Mesenchymal stem cell (in vitro differentiated cells and primary cell): Measurements from ENCODE around the gene MT1A.

Experiments
- DNase-seq: peaks from one replicate; pipeline ENCODE4 v3.0.0-alpha.2; 2013
- H2AFZ ChIP-seq: one replicate; pipeline ENCODE4 v1.6.1; 2013; ENCODE audit warnings: low read depth, mild to moderate bottlenecking, control low read depth, inconsistent platforms, low read length, moderate library complexity
- H2AK5ac ChIP-seq: 2 replicates; pipeline ENCODE4 v1.6.1; 2013; ENCODE audit warnings: low read length, moderate library complexity, mild to moderate bottlenecking, inconsistent platforms; ENCODE audit not compliant: severe bottlenecking
- H2BK120ac ChIP-seq: one replicate; pipeline ENCODE4 v1.6.1; 2013; ENCODE audit warnings: low read depth, mild to moderate bottlenecking, inconsistent platforms, low read length, moderate library complexity
- H2BK12ac ChIP-seq, 2 experiments: one replicate each; pipeline ENCODE4 v1.6.1; 2013; ENCODE audit warnings: inconsistent platforms in 2 of 2, low read length in 2 of 2, mild to moderate bottlenecking in 2 of 2, moderate library complexity in 2 of 2, control low read depth in 1 of 2
- H2BK15ac ChIP-seq: one replicate; pipeline ENCODE4 v1.6.1; 2013; ENCODE audit warnings: mild to moderate bottlenecking, low read depth, inconsistent platforms; ENCODE audit not compliant: poor library complexity, severe bottlenecking
- H2BK5ac ChIP-seq: 2 replicates; pipeline ENCODE4 v1.6.1; 2013; ENCODE audit warnings: low read depth, mild to moderate bottlenecking, low read length, control low read depth, inconsistent platforms; ENCODE audit not compliant: poor library complexity, severe bottlenecking
- H3K14ac ChIP-seq, 2 experiments: one replicate each; pipeline ENCODE4 v1.6.1; 2013; ENCODE audit warnings: inconsistent platforms in 2 of 2, low read length in 2 of 2, control low read depth in 1 of 2, mild to moderate bottlenecking in 1 of 2, moderate library complexity in 1 of 2
- H3K18ac ChIP-seq, 2 experiments: one replicate each; pipeline ENCODE4 v1.6.1; 2013; ENCODE audit warnings: inconsistent platforms in 2 of 2, low read length in 2 of 2, control low read depth in 1 of 2, low read depth in 1 of 2, mild to moderate bottlenecking in 1 of 2
- H3K23ac ChIP-seq, 2 experiments: one replicate each; pipeline ENCODE4 v1.6.1; 2013; ENCODE audit warnings: inconsistent platforms in 2 of 2, low read length in 2 of 2, mild to moderate bottlenecking in 2 of 2, moderate library complexity in 2 of 2, control low read depth in 1 of 2
- H3K27ac ChIP-seq: 2 replicates; pipeline ENCODE4 v1.5.1; 2013; ENCODE audit warnings: mild to moderate bottlenecking, moderate library complexity, low read length, control low read depth, inconsistent platforms; ENCODE audit not compliant: poor library complexity, severe bottlenecking
- H3K27me3 ChIP-seq, 2 experiments: 2 replicates each; pipeline versions ENCODE4 v1.6.1 to v1.7.0; 2013; ENCODE audit warnings: low read length in 2 of 2, mild to moderate bottlenecking in 2 of 2, moderate library complexity in 2 of 2, control low read depth in 1 of 2, inconsistent platforms in 1 of 2; ENCODE audit not compliant: control insufficient read depth in 1 of 2, insufficient read depth in 1 of 2
- H3K36me3 ChIP-seq, 2 experiments: 2 replicates each; pipeline versions ENCODE4 v1.6.1 to v1.7.0; 2013; ENCODE audit warnings: low read length in 2 of 2, control low read depth in 1 of 2, inconsistent platforms in 1 of 2, low read depth in 1 of 2, mild to moderate bottlenecking in 1 of 2; ENCODE audit not compliant: insufficient read depth in 2 of 2, control insufficient read depth in 1 of 2
- H3K4ac ChIP-seq, 2 experiments: one replicate each; pipeline ENCODE4 v1.6.1; 2013; ENCODE audit warnings: inconsistent platforms in 2 of 2, low read length in 2 of 2, mild to moderate bottlenecking in 2 of 2, moderate library complexity in 2 of 2, control low read depth in 1 of 2, low read depth in 1 of 2
- H3K4me1 ChIP-seq: 2 replicates; pipeline ENCODE4 v1.6.1; 2013; ENCODE audit warnings: low read depth, low read length, control low read depth; ENCODE audit not compliant: control insufficient read depth, insufficient read depth
- H3K4me2 ChIP-seq: 2 replicates; pipeline ENCODE4 v1.6.1; 2013; ENCODE audit warnings: low read length, mild to moderate bottlenecking, inconsistent platforms; ENCODE audit not compliant: poor library complexity, severe bottlenecking
- H3K4me3 ChIP-seq, 2 experiments: 2 replicates each; pipeline versions ENCODE4 v1.5.1 to v1.7.0; 2013; ENCODE audit warnings: low read length in 2 of 2, mild to moderate bottlenecking in 2 of 2, control low read depth in 1 of 2, low read depth in 1 of 2; ENCODE audit not compliant: insufficient read depth in 1 of 2
- H3K79me1 ChIP-seq: replicated peaks from 2 replicates; pipeline ENCODE4 v1.6.1; 2013; ENCODE audit warnings: mild to moderate bottlenecking, control low read depth, low read length, inconsistent platforms; ENCODE audit not compliant: poor library complexity, severe bottlenecking
- H3K9ac ChIP-seq: 2 replicates; pipeline ENCODE4 v1.7.0; 2013; ENCODE audit warnings: mild to moderate bottlenecking, low read length, moderate library complexity
- H3K9me3 ChIP-seq: 2 replicates; pipeline ENCODE4 v1.7.0; 2013; ENCODE audit warnings: mild to moderate bottlenecking, low read length; ENCODE audit not compliant: control insufficient read depth
- H4K8ac ChIP-seq: one replicate; pipeline ENCODE4 v1.6.1; 2013; ENCODE audit warnings: inconsistent platforms, mild to moderate bottlenecking, low read length, moderate library complexity
- H4K91ac ChIP-seq: one replicate; pipeline ENCODE4 v1.6.1; 2013; ENCODE audit warnings: mild to moderate bottlenecking, low read length, inconsistent platforms
- WGBS: methylation state at CpG from one replicate; pipeline ENCODE4 v1.1.7; 2013; ENCODE audit warnings: mixed read lengths; 5-methylcytosine and 5-hydroxymethylcytosine counted together

MT1A gene

GRCh38 chr16:56606071-56606475, 32.4 kb upstream of the MT1A start:
- Histone ChIP-seq H2BK12ac (peak overlapping the region; percentile 94 to 98), H2BK120ac (peak overlapping the region; percentile 36), H2BK5ac (peak overlapping the region; percentile 98), H3K4me2 (no peak overlapping the region), H3K9ac (peak overlapping the region; percentile 84), H2AK5ac (peak overlapping the region; percentile 76), H3K9me3 (no peaks in the 10 kb centered on the region), H3K27ac (peak overlapping the region; percentile 99), H3K4me1 (peaks cover 27% of the 10 kb centered on the region), H4K91ac (peak overlapping the region; percentile 74), H3K27me3 (no peaks in the 10 kb centered on the region), H2BK15ac (no peak overlapping the region), H3K23ac (no peak overlapping the region), H3K36me3 (no peaks in the 10 kb centered on the region), H3K4me3 (peak overlapping the region in 1 of 2 experiments; percentile 69), H3K4ac (peak overlapping the region; percentile 71 to 80), H3K14ac (no peak overlapping the region), H3K79me1 (peaks cover 4% of the 10 kb centered on the region), H3K18ac (peak overlapping the region; percentile 40 to 81), H4K8ac (peak overlapping the region; percentile 76), H2AFZ (no peak overlapping the region)
- 18% methylated on average over 3 of the region's 3 CpGs for WGBS
- DNase-seq, result no peak

- H2BK12ac ChIP-seq, result peak overlapping the region; percentile 97 to 98
- 0% methylated on average over 5 of the region's 8 CpGs for WGBS
- no peaks in the 10 kb centered on the region for H3K36me3 ChIP-seq
- H3K4me2 ChIP-seq, result peak overlapping the region; percentile 1
- H2AFZ ChIP-seq, result peak overlapping the region; percentile 36
- H2BK120ac ChIP-seq, result peak overlapping the region; percentile 93
- no peak overlapping the region for H3K23ac ChIP-seq
- peak overlapping the region; percentile 18 for H2AK5ac ChIP-seq
- peak overlapping the region; percentile 27 to 50 for H3K4ac ChIP-seq
- H3K14ac ChIP-seq, result no peak overlapping the region
- H3K9ac ChIP-seq, result peak overlapping the region; percentile 84
- H3K4me1 ChIP-seq, result peaks cover 32% of the 10 kb centered on the region
- H3K9me3 ChIP-seq, result no peaks in the 10 kb centered on the region
- peak overlapping the region in 1 of 2 experiments; percentile 69 for H3K4me3 ChIP-seq
- peak; percentile 98 for DNase-seq
- H2BK5ac ChIP-seq, result peak overlapping the region; percentile 98
- H3K27me3 ChIP-seq, result no peaks in the 10 kb centered on the region
- peak overlapping the region; percentile 99 for H3K27ac ChIP-seq
- H3K18ac ChIP-seq, result peak overlapping the region; percentile 88 to 96
- peak overlapping the region; percentile 100 for H4K8ac ChIP-seq
- H4K91ac ChIP-seq, result peak overlapping the region; percentile 100
- peaks cover 4% of the 10 kb centered on the region for H3K79me1 ChIP-seq
- no peak overlapping the region for H2BK15ac ChIP-seq
Observed at GRCh38 chr16:56606476-56607108, 31.9 kb upstream of the MT1A start.

DNA sequence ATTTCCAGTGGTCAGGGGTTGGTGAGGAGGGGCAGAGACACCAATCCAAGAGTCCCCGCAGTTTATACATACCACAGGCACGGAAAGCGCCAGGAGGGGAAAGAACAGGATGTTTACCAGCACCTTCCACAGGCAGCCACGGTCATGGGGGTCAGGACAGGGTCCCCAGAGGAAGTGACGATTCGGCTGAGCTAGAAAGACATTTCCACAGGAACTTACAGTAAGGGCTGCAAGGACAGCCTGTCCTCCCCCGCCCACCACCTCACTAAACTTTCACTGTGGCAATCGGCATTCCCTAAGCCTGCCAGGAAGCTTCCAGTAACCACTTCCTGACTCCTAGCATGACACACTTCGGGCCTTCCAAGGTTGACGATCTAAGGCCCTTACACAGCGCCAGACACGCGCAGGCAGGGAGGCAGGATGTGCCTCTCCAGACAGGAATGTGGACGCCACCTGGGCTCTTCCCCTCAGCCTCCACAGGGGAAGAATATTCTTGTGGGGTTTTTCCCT, 31.3 kb upstream of the MT1A start:
- Histone ChIP-seq H3K4me3 (peak overlapping the region in 1 of 2 experiments; percentile 69), H2BK12ac (peak overlapping the region; percentile 97 to 99), H2BK120ac (peak overlapping the region; percentile 93), H3K14ac (no peak overlapping the region), H3K27me3 (no peaks in the 10 kb centered on the region), H3K9me3 (no peaks in the 10 kb centered on the region), H3K79me1 (peaks cover 4% of the 10 kb centered on the region), H3K18ac (peak overlapping the region; percentile 96 to 100), H3K4me1 (peaks cover 34% of the 10 kb centered on the region), H3K36me3 (no peaks in the 10 kb centered on the region), H3K9ac (peak overlapping the region; percentile 84), H4K8ac (peak overlapping the region; percentile 100), H3K4ac (peak overlapping the region; percentile 99 to 100), H4K91ac (peak overlapping the region; percentile 100), H2BK5ac (peak overlapping the region; percentile 98), H3K23ac (peak overlapping the region in 1 of 2 experiments; percentile 2), H3K27ac (peak overlapping the region; percentile 99), H2AFZ (peak overlapping the region; percentile 36), H2BK15ac (no peak overlapping the region), H3K4me2 (peak overlapping the region; percentile 1), H2AK5ac (peak overlapping the region; percentile 5)
- 0% methylated on average over 14 of the region's 14 CpGs for WGBS
- DNase-seq, result peak; percentile 100

GRCh38 chr16:56607675-56608042, 30.8 kb upstream of the MT1A start:
- peak overlapping the region; percentile 2 to 75 for H3K23ac ChIP-seq
- H3K9ac ChIP-seq, result peak overlapping the region; percentile 84
- DNase-seq, result no peak
- H3K4ac ChIP-seq, result peak overlapping the region; percentile 99 to 100
- peak overlapping the region; percentile 97 to 99 for H2BK12ac ChIP-seq
- H4K91ac ChIP-seq, result peak overlapping the region; percentile 100
- peaks cover 34% of the 10 kb centered on the region for H3K4me1 ChIP-seq
- H2AFZ ChIP-seq, result no peak overlapping the region
- peak overlapping the region in 1 of 2 experiments; percentile 92 for H3K4me3 ChIP-seq
- peak overlapping the region; percentile 88 for H2BK120ac ChIP-seq
- no peaks in the 10 kb centered on the region for H3K9me3 ChIP-seq
- H2BK15ac ChIP-seq, result peak overlapping the region; percentile 6
- H3K79me1 ChIP-seq, result peaks cover 4% of the 10 kb centered on the region
- H3K18ac ChIP-seq, result peak overlapping the region; percentile 96 to 100
- peak overlapping the region; percentile 34 for H2AK5ac ChIP-seq
- peak overlapping the region; percentile 99 for H3K27ac ChIP-seq
- H3K4me2 ChIP-seq, result no peak overlapping the region
- no peaks in the 10 kb centered on the region for H3K36me3 ChIP-seq
- peak overlapping the region; percentile 79 for H2BK5ac ChIP-seq
- WGBS, result 45% methylated on average over 2 of the region's 2 CpGs
- H3K14ac ChIP-seq, result peak overlapping the region in 1 of 2 experiments; percentile 98
- H3K27me3 ChIP-seq, result no peaks in the 10 kb centered on the region
- peak overlapping the region; percentile 100 for H4K8ac ChIP-seq
